K562 (cell line): Measurements from ENCODE around the gene PHLDB3. TPM values are rescaled to one million over a fixed set of nuclear protein-coding genes. Genes with fewer than 3 reads are reported as not detected.

Experiments used
- ADNP ChIP-seq: fragments of 200-800 bp; sonication (Bioruptor generic); IDR thresholded peaks from 2 replicates; pipeline ENCODE4 v1.6.1; 2016; ENCODE audit warnings: missing genetic modification characterization, missing compliant biosample characterization
- CBFA2T3 ChIP-seq: fragments of 450-650 bp; IDR thresholded peaks from 2 replicates; pipeline ENCODE4 v1.6.1; 2017
- CSDE1 ChIP-seq, 2 experiments: fragments of 450-650 bp; IDR thresholded peaks; 2 replicates each; pipeline ENCODE4 v1.6.1; 2016; ENCODE audit warnings: mild to moderate bottlenecking in 1 of 2
- E2F6 ChIP-seq, 2 experiments: IDR thresholded peaks; 2 replicates each; pipeline ENCODE4 v1.6.1; 2011; ENCODE audit warnings: borderline replicate concordance in 1 of 2, control low read depth in 1 of 2, low read depth in 1 of 2, low read length in 1 of 2, mild to moderate bottlenecking in 1 of 2, mixed read lengths in 1 of 2, moderate library complexity in 1 of 2; ENCODE audit not compliant: insufficient read depth in 1 of 2, insufficient read length in 1 of 2, poor library complexity in 1 of 2, severe bottlenecking in 1 of 2; ENCODE audit errors: extremely low read depth in 1 of 2
- ELK1 ChIP-seq: sonication (generic); formaldehyde crosslinking; IDR thresholded peaks from 2 replicates; pipeline ENCODE4 v1.8.1; 2022; ENCODE audit warnings: missing genetic modification reagents
- ELK3 ChIP-seq: fragments of 450-650 bp; formaldehyde crosslinking; IDR thresholded peaks from 2 replicates; pipeline ENCODE4 v1.4.0; 2020; ENCODE audit warnings: mild to moderate bottlenecking
- FOXJ3 ChIP-seq: sonication (generic); formaldehyde crosslinking; IDR thresholded peaks from 2 replicates; pipeline ENCODE4 v1.4.0; 2020; ENCODE audit warnings: mild to moderate bottlenecking, missing genetic modification reagents
- FOXK1 ChIP-seq: sonication (generic); formaldehyde crosslinking; IDR thresholded peaks from 2 replicates; pipeline ENCODE4 v1.8.0; 2022; ENCODE audit warnings: missing genetic modification reagents, mild to moderate bottlenecking, borderline replicate concordance
- FOXM1 ChIP-seq, 2 experiments: fragments of 450-650 bp in 1 of 2; sonication (generic) in 1 of 2; formaldehyde crosslinking in 1 of 2; IDR thresholded peaks; 2 replicates each; pipeline versions ENCODE4 v1.6.1 to v1.9.0; 2017 to 2022; ENCODE audit warnings: low read depth in 2 of 2, mild to moderate bottlenecking in 2 of 2, missing genetic modification reagents in 1 of 2, moderate library complexity in 1 of 2
- HOXB6 ChIP-seq: fragments of 250-450 bp; sonication (Bioruptor Pico); IDR thresholded peaks from 2 replicates; pipeline ENCODE4 v1.5.1; 2022; ENCODE audit warnings: mild to moderate bottlenecking, borderline replicate concordance
- NBN ChIP-seq: fragments of 450-650 bp; IDR thresholded peaks from 2 replicates; pipeline ENCODE4 v1.6.1; 2016; ENCODE audit warnings: low read depth, mild to moderate bottlenecking
- SMAD2 ChIP-seq: fragments of 150-350 bp; IDR thresholded peaks from 2 replicates; pipeline ENCODE4 v1.6.1; 2014; ENCODE audit warnings: low read depth, mild to moderate bottlenecking, low read length
- SRF ChIP-seq, 2 experiments: fragments of 250-450, 450-650 bp in 1 of 2; sonication (Bioruptor Pico) in 1 of 2; sonication (generic) in 1 of 2; formaldehyde crosslinking; IDR thresholded peaks; 2 replicates each; pipeline versions ENCODE4 v1.5.0 to v1.5.1; 2020 to 2022; ENCODE audit warnings: mild to moderate bottlenecking in 1 of 2, missing genetic modification reagents in 1 of 2
- SRSF7 ChIP-seq: fragments of 200-400 bp; formaldehyde crosslinking; optimal IDR thresholded peaks from 2 replicates; pipeline ENCODE3; 2017; ENCODE audit warnings: mild to moderate bottlenecking, low read depth, low read length
- UBTF ChIP-seq, 2 experiments: IDR thresholded peaks; 2 replicates each; pipeline ENCODE4 v1.6.1; 2012; ENCODE audit warnings: improper control_type of control experiment in 2 of 2, low read depth in 2 of 2, low read length in 2 of 2, borderline replicate concordance in 1 of 2
- ZBTB17 ChIP-seq: fragments of 450-650 bp; formaldehyde crosslinking; IDR thresholded peaks from 2 replicates; pipeline ENCODE4 v1.4.0; 2020; ENCODE audit warnings: mild to moderate bottlenecking
- ZBTB34 ChIP-seq: fragments of 250-450 bp; sonication (Bioruptor Pico); IDR thresholded peaks from 2 replicates; pipeline ENCODE4 v1.8.0; 2021; ENCODE audit warnings: mild to moderate bottlenecking, moderate library complexity
- ZNF408 ChIP-seq: fragments of 250-450 bp; sonication (Bioruptor Pico); IDR thresholded peaks from 2 replicates; pipeline ENCODE4 v1.4.0; 2020; ENCODE audit warnings: low read depth, mild to moderate bottlenecking, moderate library complexity
- polyA plus RNA-seq, 8 experiments: library from polyadenylated mRNA; depleted of rRNA in 4 of 8; stranded (reverse) in 5 of 8; unstranded in 3 of 8; fragments of >200 nt; fragmentation: Nextera tagmentation in 2 of 8; fragmentation: Illumina TruSeq in 1 of 8; extraction: Ambion mirVana in 2 of 8; extraction: Trizol in 1 of 8; gene quantifications; 2 replicates each; pipeline versions ENCODE4 v1.2.1 to v1.2.3, GENCODE V29; 2011 to 2014; ENCODE audit warnings: inconsistent platforms in 1 of 8, missing spikeins in 1 of 8
- total RNA-seq, 7 experiments: library from RNA; depleted of rRNA in 6 of 7; stranded (reverse); fragments of >200 nt in 6 of 7; fragmentation: Illumina TruSeq in 2 of 7; extraction: Trizol in 2 of 7; gene quantifications; 2 replicates each; pipeline versions ENCODE4 v1.2.1 to v1.2.3, GENCODE V29; 2011 to 2021; ENCODE audit warnings: low replicate concordance in 1 of 7

PHLDB3 gene
- total and polyA plus RNA-seq, 9 of the 15 experiments (the other 6 are each of a cell fraction or from before 2014, with no cell fraction given) = 0.04 to 23.5 (median 3.9) TPM

GRCh38 chr19:43503501-43504425, 783 bp downstream of the PHLDB3 start (continued):
- TF ChIP-seq FOXJ3 = no peak
- no peak for TF ChIP-seq ADNP (tag)
- 0 out of 4 replicates have a peak, but pooled peaks of 1 of the 2 experiments have one; percentile 24 for TF ChIP-seq SRF (CRISPR knock-in tag; IDR thresholded peaks at IDR 0.05)
- TF ChIP-seq FOXM1 (IDR thresholded peaks at IDR 0.05; ENCODE audit: low read depth) = no peak
- TF ChIP-seq FOXM1 (CRISPR knock-in tag; IDR thresholded peaks at IDR 0.05; ENCODE audit: low read depth) = no peak
- TF ChIP-seq ELK3 (CRISPR knock-in tag) = no peak
- 0 out of 2 replicates have a peak, but pooled peaks have one; percentile 16 for TF ChIP-seq CBFA2T3
- TF ChIP-seq ZBTB34 (CRISPR knock-in tag) = no peak
- TF ChIP-seq UBTF (IDR thresholded peaks at IDR 0.05; ENCODE audit: borderline replicate concordance in 1 of 2, low read depth in 2 of 2, low read length in 2 of 2) = peak in 1 of 2 experiments; percentile 26; a peak in 2 of 4 replicates
- TF ChIP-seq ELK1 (CRISPR knock-in tag) = no peak
- peak in 1 of 2 experiments; percentile 25 for TF ChIP-seq E2F6 (IDR thresholded peaks at IDR 0.05; ENCODE audit: borderline replicate concordance in 1 of 2, extremely low read depth in 1 of 2, insufficient read depth in 1 of 2, insufficient read length in 1 of 2, low read depth in 1 of 2, low read length in 1 of 2, poor library complexity in 1 of 2, severe bottlenecking in 1 of 2)
- TF ChIP-seq HOXB6 = no peak
- TF ChIP-seq CSDE1 (IDR thresholded peaks at IDR 0.05) = no peak
- no peak for TF ChIP-seq SRSF7
- no peak for TF ChIP-seq SMAD2
- TF ChIP-seq NBN = peak; percentile 62; the same call in 1 of the 2 replicates
- 0 out of 2 replicates have a peak, but pooled peaks have one; percentile 36 for TF ChIP-seq FOXK1 (CRISPR knock-in tag)
- TF ChIP-seq ZBTB17 (CRISPR knock-in tag) = no peak
- TF ChIP-seq ZNF408 (CRISPR knock-in tag) = no peak
